ENCODE measurements around the gene APPBP2. TPM values are rescaled to one million over a fixed set of nuclear protein-coding genes. Genes with fewer than 3 reads are reported as not detected.

APPBP2 gene
- total RNA-seq, 1 donor from 2014 or later, result 65.5 TPM

GRCh38 chr17:60560860-60561257, 34.8 kb upstream of the APPBP2 start:
- DNase-seq (ENCODE audit: low spot score in 2 of 2, unreplicated experiment in 2 of 2), result no peak
- Mint-ChIP-seq H3K4me3 (no peak overlapping the region), H3K27me3 (ENCODE audit: low read depth) (no peaks in the 10 kb centered on the region), H3K4me1 (peaks cover 5% of the 10 kb centered on the region), H3K9me3 (peaks cover 25% of the 10 kb centered on the region), H3K27ac (no peak overlapping the region), H3K36me3 (peaks cover 17% of the 10 kb centered on the region)
- TF ChIP-seq CTCF (IDR thresholded peaks at IDR 0.05; ENCODE audit: unreplicated experiment), result no peak

GRCh38 chr17:60559995-60560859, 34.2 kb upstream of the APPBP2 start:
- Mint-ChIP-seq H3K27ac (no peak overlapping the region), H3K4me3 (no peak overlapping the region), H3K36me3 (peaks cover 17% of the 10 kb centered on the region), H3K9me3 (peaks cover 25% of the 10 kb centered on the region), H3K27me3 (ENCODE audit: low read depth) (no peaks in the 10 kb centered on the region), H3K4me1 (peaks cover 5% of the 10 kb centered on the region)
- no peak for TF ChIP-seq CTCF (IDR thresholded peaks at IDR 0.05; ENCODE audit: unreplicated experiment)
- no peak for DNase-seq (ENCODE audit: low spot score in 2 of 2, unreplicated experiment in 2 of 2)

- H3K9me3 Mint-ChIP-seq, result peaks cover 27% of the 10 kb centered on the region
- peaks cover 5% of the 10 kb centered on the region for H3K4me1 Mint-ChIP-seq
- peaks cover 21% of the 10 kb centered on the region for H3K36me3 Mint-ChIP-seq
- no peak overlapping the region for H3K27ac Mint-ChIP-seq
- H3K4me3 Mint-ChIP-seq, result no peak overlapping the region
- no peak for DNase-seq (ENCODE audit: low spot score in 2 of 2, unreplicated experiment in 2 of 2)
- no peaks in the 10 kb centered on the region for H3K27me3 Mint-ChIP-seq (ENCODE audit: low read depth)
- no peak for TF ChIP-seq CTCF (IDR thresholded peaks at IDR 0.05; ENCODE audit: unreplicated experiment)
These were observed 33.6 kb upstream of the APPBP2 start for GRCh38 chr17:60559659-60559994.

GRCh38 chr17:60557805-60558204, 31.8 kb upstream of the APPBP2 start:
- no peaks in the 10 kb centered on the region for H3K27me3 Mint-ChIP-seq (ENCODE audit: low read depth)
- peaks cover 26% of the 10 kb centered on the region for H3K36me3 Mint-ChIP-seq
- no peak overlapping the region for H3K27ac Mint-ChIP-seq
- H3K9me3 Mint-ChIP-seq, result peaks cover 35% of the 10 kb centered on the region
- H3K4me1 Mint-ChIP-seq, result peaks cover 4% of the 10 kb centered on the region
- TF ChIP-seq CTCF (IDR thresholded peaks at IDR 0.05; ENCODE audit: unreplicated experiment), result no peak
- H3K4me3 Mint-ChIP-seq, result no peak overlapping the region
- no peak for DNase-seq (ENCODE audit: low spot score in 2 of 2, unreplicated experiment in 2 of 2)

- H3K36me3 Mint-ChIP-seq, result peaks cover 29% of the 10 kb centered on the region
- no peak for TF ChIP-seq CTCF (IDR thresholded peaks at IDR 0.05; ENCODE audit: unreplicated experiment)
- no peak overlapping the region for H3K4me3 Mint-ChIP-seq
- no peak overlapping the region for H3K27ac Mint-ChIP-seq
- H3K27me3 Mint-ChIP-seq (ENCODE audit: low read depth), result no peaks in the 10 kb centered on the region
- no peaks in the 10 kb centered on the region for H3K4me1 Mint-ChIP-seq
- H3K9me3 Mint-ChIP-seq, result peaks cover 35% of the 10 kb centered on the region
- no peak for DNase-seq (ENCODE audit: low spot score in 2 of 2, unreplicated experiment in 2 of 2)
These were observed 29.7 kb upstream of the APPBP2 start for GRCh38 chr17:60555786-60556185.
